Cardiac fibroblast (primary cell): ENCODE data around the gene CAMTA1.

Experiments
- DNase-seq, 2 donors: peaks; one replicate each; pipeline versions ENCODE4 v3.0.0 to v3.0.0-alpha.2; 2010; ENCODE audit warnings: low read depth in 2 of 2
- H3K4me3 ChIP-seq, 2 donors: replicated peaks in 1 of 2; 1 replicate in 1 of 2; 2 replicates in 1 of 2; pipeline ENCODE4 v1.5.1; 2011; ENCODE audit warnings: low read depth in 2 of 2, low read length in 2 of 2, mild to moderate bottlenecking in 2 of 2, moderate library complexity in 1 of 2
- CTCF ChIP-seq: IDR thresholded peaks from one replicate; pipeline ENCODE4 v1.5.1; 2011; ENCODE audit warnings: low read depth, mild to moderate bottlenecking, low read length, inconsistent platforms

Gene CAMTA1

DNA sequence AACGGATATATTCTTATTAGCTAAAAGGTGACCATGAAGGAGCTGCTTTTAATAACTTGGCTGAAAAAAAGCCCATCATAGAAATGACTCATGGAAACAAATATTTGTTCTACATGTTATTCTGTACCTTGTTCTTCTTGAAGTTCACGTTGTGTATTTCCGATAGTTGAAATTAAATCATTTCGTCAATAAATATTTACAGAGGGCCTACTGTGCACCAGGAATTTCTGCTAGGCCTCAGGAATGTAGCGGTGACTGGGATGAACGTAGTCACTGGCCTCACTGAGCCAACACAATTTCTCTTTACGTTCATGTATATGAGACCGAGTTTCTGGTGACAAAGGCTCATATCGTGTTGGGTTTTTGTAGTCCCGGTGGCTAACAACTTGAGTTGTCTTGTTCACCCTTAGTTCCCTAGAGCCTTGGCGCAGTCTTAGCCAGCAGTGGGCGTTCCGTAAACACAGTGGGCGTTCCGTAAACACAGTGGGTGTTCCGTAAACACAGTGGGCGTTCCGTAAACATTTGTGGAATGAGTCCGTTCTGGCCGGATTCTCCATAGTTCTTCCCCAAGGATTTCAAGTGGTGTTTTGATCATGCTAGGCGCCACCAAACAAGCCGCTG lies 932.6 kb downstream of the CAMTA1 start:
- TF ChIP-seq CTCF, result no peak
- H3K4me3 ChIP-seq, result no peak overlapping the region
- DNase-seq, result no peak

DNA sequence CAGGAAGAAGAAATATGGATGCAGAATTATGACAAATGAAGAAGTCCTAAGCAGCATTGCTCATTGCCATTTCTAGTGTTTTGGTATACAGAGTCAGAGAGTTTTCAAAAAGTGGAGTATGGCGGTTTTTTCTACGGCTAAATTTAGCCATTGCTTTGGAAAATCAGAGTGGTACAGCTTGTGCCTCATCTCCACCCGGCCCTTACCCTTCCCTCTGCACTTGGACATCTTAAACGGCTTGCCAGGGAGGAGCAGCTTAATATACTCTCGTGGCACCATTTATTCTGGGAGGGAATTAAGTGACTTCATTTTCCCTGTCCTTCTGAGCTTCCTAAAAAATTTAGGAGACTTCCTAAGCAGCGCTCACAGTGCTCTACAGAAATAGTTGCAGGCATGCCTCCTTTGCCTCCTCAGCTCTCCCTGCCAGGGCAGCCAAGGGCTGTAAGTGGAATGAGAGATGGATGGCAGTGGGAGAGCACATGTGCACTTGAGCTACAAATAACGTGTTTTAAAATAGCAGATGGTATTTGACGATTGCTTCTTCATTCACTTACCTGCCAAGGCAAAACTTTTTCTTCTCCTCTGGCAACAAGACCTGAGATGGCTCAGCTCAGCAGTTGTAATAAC lies 934.3 kb downstream of the CAMTA1 start:
- no peak overlapping the region for H3K4me3 ChIP-seq
- TF ChIP-seq CTCF, result no peak
- DNase-seq, result no peak

DNA sequence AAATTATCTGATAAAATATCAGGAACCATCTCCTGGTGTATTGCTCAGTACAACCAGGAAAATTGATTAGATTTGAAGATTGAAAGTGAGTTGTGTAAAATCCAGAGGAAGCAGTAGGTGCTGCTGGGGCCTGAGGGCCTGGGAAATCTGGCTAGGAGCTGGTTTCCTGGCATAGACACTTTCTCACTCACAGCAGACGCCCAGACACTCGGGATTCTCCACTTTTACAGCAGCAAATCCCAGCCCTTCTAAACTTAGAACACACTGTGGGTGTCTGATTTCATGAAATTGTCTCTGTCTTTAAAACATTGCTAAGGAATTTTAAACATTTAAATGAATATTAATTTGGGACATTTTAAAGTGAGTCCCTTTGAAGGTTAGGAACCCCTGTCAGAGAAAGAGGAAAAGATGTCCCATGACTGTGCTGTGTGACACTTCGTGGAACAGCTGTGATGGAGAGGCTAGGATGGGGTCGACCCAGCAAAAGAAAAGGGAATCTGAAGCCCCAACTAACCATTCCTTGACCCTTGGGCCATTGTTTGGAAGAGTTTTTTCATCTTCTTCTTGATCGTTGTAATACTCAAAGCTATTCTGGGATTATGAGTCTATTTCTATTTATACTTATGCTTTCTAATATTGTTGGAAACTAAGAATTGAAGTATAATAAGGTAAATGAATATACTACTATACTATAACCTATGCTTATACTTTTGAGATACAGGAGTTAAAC lies 936.9 kb downstream of the CAMTA1 start:
- no peak overlapping the region for H3K4me3 ChIP-seq
- DNase-seq, result no peak
- TF ChIP-seq CTCF, result no peak

- no peak for DNase-seq
- no peak for TF ChIP-seq CTCF
- no peak overlapping the region for H3K4me3 ChIP-seq
These were observed 937.4 kb downstream of the CAMTA1 start for GRCh38 chr1:7722670-7723012.

GRCh38 chr1:7726623-7727022 lies 941.4 kb downstream of the CAMTA1 start:
- DNase-seq, result peak in 1 of 2 donors; percentile 8
- no peak for TF ChIP-seq CTCF
- H3K4me3 ChIP-seq, result no peak overlapping the region

DNA sequence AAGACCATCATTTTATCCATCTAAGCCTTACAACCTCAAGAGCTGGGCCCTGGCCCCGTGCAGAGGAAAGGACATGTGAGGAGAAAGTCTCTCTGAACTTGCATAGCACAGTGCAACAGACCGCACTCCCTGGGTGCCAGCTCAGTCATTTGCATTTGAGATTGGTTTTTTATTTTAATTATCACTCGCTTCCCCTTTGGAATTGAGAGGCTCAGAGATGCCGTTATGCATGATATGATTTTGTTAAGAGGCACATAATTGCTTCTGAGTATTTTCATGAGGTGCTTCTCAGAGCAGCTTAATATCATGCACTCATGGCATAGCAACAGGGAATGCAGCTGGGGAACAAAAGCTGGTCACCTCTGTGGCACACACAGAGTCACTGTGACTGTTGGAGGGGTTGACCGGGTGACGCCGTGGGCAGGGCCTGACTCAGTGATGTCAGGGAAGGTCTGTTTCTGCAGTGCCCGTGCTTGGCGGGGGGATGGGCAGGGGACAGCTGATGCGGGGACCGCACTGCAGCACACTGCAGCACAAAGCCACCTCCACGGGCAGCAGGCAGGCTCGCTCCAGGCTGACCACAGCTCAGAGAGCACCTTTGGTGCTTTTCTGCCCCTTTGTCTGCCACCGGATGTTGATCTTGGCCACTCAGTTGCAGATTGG lies 942.7 kb downstream of the CAMTA1 start:
- TF ChIP-seq CTCF, result no peak
- no peak for DNase-seq

More for the DNA sequence above, 942.7 kb downstream of the CAMTA1 start:
- no peak overlapping the region for H3K4me3 ChIP-seq
